Endothelial cell of umbilical vein (primary cell): ENCODE results near the gene DDX11. TPM values are rescaled to one million over a fixed set of nuclear protein-coding genes. Genes with fewer than 3 reads are reported as not detected.
"Not testable (repeated sequence)": the region's sequence is repeated elsewhere in the genome, so short reads cannot be mapped to it uniquely, and the experiment has no call there.

Experiments used
- BruUV-seq: library from RNA; stranded (reverse); fragments of 400-500 nt; replicated peaks from 2 replicates; lab custom pipeline; 2021; lab: Mats Ljungman, UMichigan
- CTCF ChIA-PET: fragments of 300-600, 350-600 bp; sonication (Branson Sonifier 250); formaldehyde crosslinking; loops from one replicate; lab custom pipeline; 2021; ENCODE audit warnings: antibody characterized with exemption, inconsistent platforms; lab: Charles Lee
- POLR2A ChIA-PET: fragments of 300-600, 350-600 bp; sonication (Branson Sonifier 250); formaldehyde crosslinking; loops from one replicate; lab custom pipeline; 2021; ENCODE audit warnings: antibody characterized with exemption, inconsistent platforms; lab: Charles Lee
- DNase-seq: peaks from one replicate; pipeline ENCODE4 v3.0.0-alpha.2; 2011; ENCODE audit warnings: low read depth, low spot score
- FAIRE-seq: peaks from 2 replicates; lab custom pipeline; 2011; peaks lifted over from hg19 to GRCh38; lab: Jason Lieb, UNC
- H2AFZ ChIP-seq: 2 replicates; pipeline ENCODE4 v1.6.0; 2012; ENCODE audit warnings: low read depth, low read length, control low read depth, inconsistent platforms
- H3K27ac ChIP-seq: 2 replicates; pipeline ENCODE4 v1.5.1; 2011; ENCODE audit warnings: low read depth, mild to moderate bottlenecking, control low read depth, low read length, moderate library complexity; ENCODE audit not compliant: insufficient read depth
- H3K27me3 ChIP-seq, 2 experiments: 2 replicates each; pipeline versions ENCODE4 v1.6.0 to v1.6.1; 2011; ENCODE audit warnings: low read length in 2 of 2, mixed read lengths in 1 of 2; ENCODE audit not compliant: control insufficient read depth in 2 of 2, insufficient read depth in 2 of 2
- H3K36me3 ChIP-seq, 2 experiments: 2 replicates in 1 of 2; 3 replicates in 1 of 2; pipeline ENCODE4 v1.5.1; 2011; ENCODE audit warnings: low read length in 2 of 2, mild to moderate bottlenecking in 1 of 2, moderate library complexity in 1 of 2; ENCODE audit not compliant: control insufficient read depth in 2 of 2, insufficient read depth in 2 of 2; ENCODE audit errors: extremely low read depth in 1 of 2
- H3K4me1 ChIP-seq: 3 replicates; pipeline ENCODE4 v1.5.1; 2011; ENCODE audit warnings: mild to moderate bottlenecking, low read length; ENCODE audit not compliant: control insufficient read depth, insufficient read depth; ENCODE audit errors: extremely low read depth
- H3K4me2 ChIP-seq: 2 replicates; pipeline ENCODE4 v1.6.1; 2011; ENCODE audit warnings: low read length, control low read depth, mixed read lengths; ENCODE audit not compliant: insufficient read depth
- H3K4me3 ChIP-seq, 3 experiments: fragments of 200-600 bp in 1 of 3; sonication (generic), shearing (Covaris generic) in 1 of 3; replicated peaks in 1 of 3; 2 replicates each; pipeline ENCODE4 v1.5.1; 2011 to 2016; ENCODE audit warnings: control low read depth in 3 of 3, low read length in 3 of 3, mild to moderate bottlenecking in 2 of 3, inconsistent platforms in 1 of 3, low read depth in 1 of 3, moderate library complexity in 1 of 3; ENCODE audit not compliant: insufficient read depth in 1 of 3
- H3K79me2 ChIP-seq: 2 replicates; pipeline ENCODE4 v1.6.0; 2012; ENCODE audit warnings: low read length, inconsistent platforms; ENCODE audit not compliant: control insufficient read depth, insufficient read depth
- H3K9ac ChIP-seq: replicated peaks from 2 replicates; pipeline ENCODE3; 2011; ENCODE audit warnings: low read length, control low read depth; ENCODE audit not compliant: insufficient read depth; ENCODE audit errors: extremely low read depth
- H3K9me1 ChIP-seq: replicated peaks from 3 replicates; pipeline ENCODE4 v1.6.0; 2011; ENCODE audit warnings: mild to moderate bottlenecking, low read length; ENCODE audit not compliant: control insufficient read depth, insufficient read depth; ENCODE audit errors: extremely low read depth
- H3K9me3 ChIP-seq: replicated peaks from 2 replicates; pipeline ENCODE4 v1.5.1; 2012; ENCODE audit warnings: low read length, inconsistent platforms; ENCODE audit not compliant: control insufficient read depth, insufficient read depth
- H4K20me1 ChIP-seq: replicated peaks from 2 replicates; pipeline ENCODE3; 2011; ENCODE audit warnings: mild to moderate bottlenecking, low read length; ENCODE audit not compliant: control insufficient read depth, insufficient read depth; ENCODE audit errors: extremely low read depth
- dilution Hi-C: fragments of 300-500 bp; cut with MboI; formaldehyde crosslinking; loops from one replicate; pipeline ENCODE4 v1.15.0; 2019; ENCODE audit warnings: low sequenced_read_pairs; ENCODE audit not compliant: extremely low pct_ligation_motif_present
- intact Hi-C: fragments of 100-400 bp; cut with micrococcal nuclease; formaldehyde crosslinking; loops from one replicate; pipeline ENCODE4 v1.10.0; 2022
- polyA plus RNA-seq, 4 experiments: library from polyadenylated mRNA; depleted of rRNA in 3 of 4; stranded (reverse) in 3 of 4; unstranded in 1 of 4; fragments of >200 nt; gene quantifications; 2 replicates each; pipeline versions ENCODE4 v1.2.1 to v1.2.3, GENCODE V29; 2011 to 2012; ENCODE audit warnings: missing spikeins in 1 of 4
- small RNA-seq: library from RNA; depleted of rRNA; stranded (forward); fragments of <200 nt; gene quantifications from one replicate; pipeline ENCODE3, GENCODE V24; 2012; ENCODE audit warnings: low replicate concordance, low read depth; ENCODE audit not compliant: insufficient read depth, insufficient read length
- total RNA-seq: library from RNA; stranded (reverse); gene quantifications from 2 replicates; pipeline ENCODE4 v1.2.3, GENCODE V29; 2021

Gene DDX11
- total and polyA plus RNA-seq, 2 donors (not counting 3 experiments of a cell fraction or from before 2014, with no cell fraction given), result 20.8 to 71.4 TPM

DNA sequence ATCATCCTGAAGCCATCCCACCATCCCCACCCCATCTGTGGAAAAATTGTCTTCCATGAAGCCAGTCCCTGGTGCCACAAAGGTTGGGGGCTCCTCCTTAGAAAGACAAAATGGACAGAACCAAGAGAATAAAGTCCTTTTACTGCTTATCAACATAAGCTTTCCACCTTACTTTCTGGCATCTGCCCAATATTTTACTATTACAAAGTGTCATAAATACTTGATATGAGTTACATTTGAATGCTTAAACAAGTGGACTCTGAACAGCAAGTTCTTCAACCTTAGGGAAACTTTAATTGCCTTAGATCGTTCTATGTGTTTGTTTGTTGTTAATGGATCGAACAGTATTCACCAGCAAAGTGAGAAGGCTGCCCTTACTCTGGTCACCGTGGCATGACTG is 73.8 kb downstream of the DDX11 start:
- H3K4me2 ChIP-seq, intact Hi-C loops, H3K79me2 ChIP-seq, FAIRE-seq, H3K4me3 ChIP-seq, H3K27me3 ChIP-seq, H3K36me3 ChIP-seq, H3K9me3 ChIP-seq, BruUV-seq, H3K27ac ChIP-seq, H3K4me1 ChIP-seq, H3K9me1 ChIP-seq, H4K20me1 ChIP-seq, H2AFZ ChIP-seq, POLR2A ChIA-PET, dilution Hi-C loops, DNase-seq, CTCF ChIA-PET, H3K9ac ChIP-seq: not testable (repeated sequence)

DNA sequence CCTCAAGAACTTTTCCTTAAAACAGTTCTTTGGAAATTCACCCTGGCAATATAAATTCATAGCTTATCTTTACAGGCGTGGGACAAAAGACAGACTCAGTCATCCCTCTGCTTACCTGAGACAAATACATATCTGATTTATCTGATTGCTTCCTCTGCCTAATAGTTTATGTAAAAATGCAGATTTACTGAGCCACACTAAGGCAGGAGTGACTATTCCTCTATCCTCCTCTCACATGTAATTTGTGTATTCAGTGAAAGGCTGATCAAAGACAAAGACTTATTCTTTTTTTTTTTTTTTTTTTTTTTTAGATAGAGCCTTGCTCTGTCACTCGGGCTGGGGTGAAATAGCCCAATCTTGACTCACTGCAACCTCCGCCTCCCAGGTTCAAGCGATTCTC is 77.1 kb downstream of the DDX11 start:
- H3K79me2 ChIP-seq, H4K20me1 ChIP-seq, H3K4me3 ChIP-seq, intact Hi-C loops, FAIRE-seq, POLR2A ChIA-PET, dilution Hi-C loops, H3K4me2 ChIP-seq, H2AFZ ChIP-seq, H3K36me3 ChIP-seq, BruUV-seq, H3K4me1 ChIP-seq, H3K27me3 ChIP-seq, H3K9me3 ChIP-seq, H3K27ac ChIP-seq, H3K9ac ChIP-seq, DNase-seq, H3K9me1 ChIP-seq: not testable (repeated sequence)
- CTCF ChIA-PET, result interaction anchor here (0.7 kb wide), 1 partner anchor 101 kb away, joined by 3 read pairs; no protein-coding TSS in a partner anchor

Small RNA genes within 50 kb of the gene (small RNA-seq; reads per million reads assigned to genes)
- gene RF00072, result not detected

Other genes starting within 250 kb of the DDX11 start
- 3.9 and 4.5 TPM in 2 replicates for gene TSPAN11, start 147.1 kb upstream of the DDX11 start, total RNA-seq
- 2.1 and 3.7 TPM in 2 replicates for gene TSPAN11, start 147.1 kb upstream of the DDX11 start, polyA plus RNA-seq